Fibroblast of mammary gland (primary cell): ENCODE measurements around the gene MYO7B.
"Not testable (repeated sequence)": the region's sequence is repeated elsewhere in the genome, so short reads cannot be mapped to it uniquely, and the experiment has no call there.

Experiments used
- DNase-seq: peaks from one replicate; pipeline ENCODE4 v3.0.0-alpha.2; 2010; ENCODE audit warnings: low read depth
- H3K4me3 ChIP-seq: 2 replicates; pipeline ENCODE4 v1.5.1; 2011; ENCODE audit warnings: low read depth, mild to moderate bottlenecking, low read length, moderate library complexity; ENCODE audit not compliant: control insufficient read depth
- CTCF ChIP-seq: conservative IDR thresholded peaks from 2 replicates; pipeline ENCODE4 v1.5.1; 2011; ENCODE audit warnings: low read depth, low read length, inconsistent platforms; ENCODE audit not compliant: control insufficient read depth, insufficient read depth

MYO7B gene

GRCh38 chr2:127528487-127528886 is 7.0 kb upstream of the MYO7B start:
- DNase-seq, result no peak
- no peak for TF ChIP-seq CTCF
- H3K4me3 ChIP-seq, result no peak overlapping the region

- H3K4me3 ChIP-seq, DNase-seq: not testable (repeated sequence)
Observed at GRCh38 chr2:127529416-127529815, 6.1 kb upstream of the MYO7B start.

GRCh38 chr2:127530245-127531140 is 5.0 kb upstream of the MYO7B start:
- TF ChIP-seq CTCF, result no peak
- H3K4me3 ChIP-seq, result no peak overlapping the region
- no peak for DNase-seq

- TF ChIP-seq CTCF, result no peak
- no peak overlapping the region for H3K4me3 ChIP-seq
- peak; percentile 30 for DNase-seq
Observed at GRCh38 chr2:127531221-127531648, 4.2 kb upstream of the MYO7B start.

GRCh38 chr2:127532296-127532695 is 3.2 kb upstream of the MYO7B start:
- no peak for DNase-seq
- no peak overlapping the region for H3K4me3 ChIP-seq
- TF ChIP-seq CTCF, result no peak

GRCh38 chr2:127535918-127536317 is 435 bp downstream of the MYO7B start:
- no peak overlapping the region for H3K4me3 ChIP-seq
- no peak for DNase-seq
- TF ChIP-seq CTCF, result no peak

- no peak overlapping the region for H3K4me3 ChIP-seq
- DNase-seq, result no peak
- no peak for TF ChIP-seq CTCF
Observed at GRCh38 chr2:127536707-127537541, 1.4 kb downstream of the MYO7B start.
